HS-5 (cell line): ENCODE results near the gene RSPH10B.
"Not testable (repeated sequence)": the region's sequence is repeated elsewhere in the genome, so short reads cannot be mapped to it uniquely, and the experiment has no call there.

Experiments used
- DNase-seq: peaks from one replicate; pipeline ENCODE4 v3.0.0-alpha.2; 2012; ENCODE audit warnings: low read depth

RSPH10B gene

DNA sequence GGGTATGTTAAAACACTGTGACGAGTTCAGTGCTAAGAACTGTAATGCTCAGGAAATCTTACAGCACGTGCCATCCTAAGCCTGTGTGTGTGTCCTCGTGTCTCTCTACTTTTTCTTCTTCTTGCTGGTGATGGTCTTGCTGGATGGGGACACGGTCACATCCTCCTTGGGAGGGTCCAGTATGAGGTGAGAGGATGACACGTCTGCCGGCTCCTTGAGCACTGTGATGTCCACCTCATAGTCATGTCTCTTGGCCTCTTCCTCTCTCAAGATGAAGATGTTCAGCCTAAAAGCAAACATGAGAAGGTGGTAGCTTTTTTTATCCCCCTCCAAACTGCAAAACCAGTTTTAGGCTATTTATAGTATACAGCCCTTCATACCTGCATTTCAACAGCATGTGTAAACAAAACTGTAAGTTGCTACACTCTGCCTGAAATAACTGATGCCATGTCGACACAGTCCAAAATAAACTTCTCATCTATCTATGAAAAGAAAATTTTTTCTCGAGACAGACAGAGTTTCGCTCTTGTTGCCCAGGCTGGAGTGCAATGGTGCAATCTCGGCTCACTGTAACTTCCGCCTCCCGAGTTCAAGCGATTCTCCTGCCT, 44.1 kb downstream of the RSPH10B start:
- not testable (repeated sequence) for DNase-seq

DNA sequence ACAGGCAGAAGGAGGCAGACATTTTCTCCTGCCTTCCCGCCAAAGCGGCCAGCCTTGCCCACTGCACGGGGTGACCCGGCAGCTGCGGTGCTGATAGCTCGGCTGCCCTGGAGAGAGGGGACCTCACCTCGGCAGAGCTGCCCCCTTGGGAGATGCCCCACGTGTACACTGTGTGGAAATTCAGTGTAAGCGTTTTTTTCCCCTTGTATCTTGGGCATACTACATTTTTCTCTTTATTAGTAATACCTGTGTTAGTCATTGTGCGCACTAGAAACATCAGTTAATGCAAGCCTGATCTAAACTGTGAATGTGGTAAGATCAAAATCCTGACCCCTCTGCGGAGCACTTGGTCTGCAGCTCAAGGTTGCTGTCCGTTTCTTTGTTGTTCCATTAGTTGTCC, 45.9 kb downstream of the RSPH10B start:
- not testable (repeated sequence) for DNase-seq

DNA sequence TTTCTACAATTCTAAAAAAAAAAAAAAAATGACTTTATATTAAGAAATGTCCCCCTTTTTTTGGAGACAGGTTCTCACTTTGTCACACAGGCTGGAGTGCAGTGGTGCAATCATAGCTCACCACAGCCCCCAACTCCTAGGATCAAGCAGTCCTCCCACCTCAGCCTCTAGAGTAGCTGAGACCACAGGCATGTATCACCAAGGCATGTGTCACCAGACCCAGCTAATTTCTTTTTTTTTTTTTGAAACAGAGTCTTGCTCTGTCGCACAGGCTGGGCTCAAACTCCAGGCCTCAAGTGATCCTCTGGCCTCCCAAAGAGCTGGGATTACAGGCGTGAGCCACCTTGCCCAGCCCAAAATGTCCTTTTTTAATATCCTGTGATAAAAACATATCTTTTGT, 46.3 kb downstream of the RSPH10B start:
- DNase-seq: not testable (repeated sequence)

DNA sequence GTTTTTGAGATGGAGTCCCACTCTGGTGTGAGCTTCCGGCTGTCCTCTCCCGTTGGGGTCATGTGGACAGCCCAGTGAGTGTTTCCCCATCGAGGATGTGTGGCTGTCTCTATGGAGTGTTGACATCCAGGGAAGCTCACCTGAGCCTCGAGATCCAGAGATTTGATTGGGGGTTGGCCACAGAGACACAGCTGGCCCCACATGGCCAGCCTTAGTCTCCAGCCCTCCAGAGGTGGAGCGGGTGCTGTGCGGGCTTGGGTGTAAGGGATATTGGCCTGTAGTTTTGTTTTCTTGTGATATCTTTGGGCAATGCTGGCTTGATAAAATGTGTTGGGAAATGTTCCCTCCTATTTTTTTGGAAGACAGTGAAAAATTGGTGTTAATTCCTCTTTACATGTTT, 54.0 kb downstream of the RSPH10B start:
- not testable (repeated sequence) for DNase-seq

DNA sequence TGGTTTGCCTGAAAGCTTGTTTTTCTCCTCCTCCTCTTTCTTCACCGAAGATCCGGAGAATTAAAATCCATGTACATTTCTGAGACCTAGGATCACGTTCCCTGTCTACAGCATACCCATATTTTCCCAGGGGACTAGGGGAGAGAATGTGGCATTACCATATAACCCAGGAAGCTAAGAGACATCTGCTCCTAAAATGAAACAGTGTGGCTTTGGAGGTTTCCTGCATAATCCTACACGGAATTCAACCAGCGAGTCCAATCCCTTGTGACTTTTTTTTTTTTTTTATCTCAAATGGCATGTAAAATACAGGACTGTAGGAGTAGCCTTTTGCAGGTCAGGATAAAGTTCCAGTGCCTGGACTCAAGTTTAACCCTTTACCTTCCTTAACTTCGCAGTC, 61.7 kb downstream of the RSPH10B start:
- not testable (repeated sequence) for DNase-seq

DNA sequence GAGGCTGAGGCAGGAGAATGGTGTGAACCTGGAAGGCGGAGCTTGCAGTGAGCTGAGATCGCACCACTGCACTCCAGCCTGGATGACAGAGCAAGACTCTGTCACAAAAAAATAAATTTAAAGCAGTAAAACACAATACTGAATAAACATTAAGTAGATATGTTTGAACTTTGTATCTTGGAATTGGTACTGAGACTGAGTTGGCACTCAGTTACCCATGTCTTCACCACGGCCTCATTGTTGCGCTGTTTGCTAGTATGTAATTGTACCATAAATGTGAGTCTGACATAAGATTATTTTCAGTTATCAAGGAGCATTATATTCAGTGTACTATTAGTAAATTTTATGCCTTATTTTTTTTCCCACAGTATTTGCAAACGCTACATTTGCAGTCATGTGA, 65.8 kb downstream of the RSPH10B start:
- not testable (repeated sequence) for DNase-seq

DNA sequence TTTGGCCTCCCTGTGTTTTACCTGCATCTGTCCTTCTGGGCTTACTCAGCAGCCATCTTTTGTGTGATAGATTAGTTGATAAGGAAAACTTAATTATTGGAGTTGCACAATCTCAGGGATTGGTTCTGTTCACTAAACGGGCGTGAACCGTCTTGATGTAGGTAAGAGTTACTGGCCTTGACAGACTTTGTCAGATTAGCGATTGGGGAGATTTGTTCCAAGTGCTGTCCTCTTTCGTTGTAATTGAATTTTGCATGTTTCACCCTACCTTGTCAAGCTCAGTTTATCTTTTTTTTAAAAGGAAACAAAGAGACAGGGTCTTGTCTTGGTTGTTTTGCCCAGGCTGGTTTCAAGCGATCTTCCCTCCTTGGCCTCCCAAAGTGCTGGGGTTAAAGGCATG, 67.5 kb downstream of the RSPH10B start:
- DNase-seq: not testable (repeated sequence)

DNA sequence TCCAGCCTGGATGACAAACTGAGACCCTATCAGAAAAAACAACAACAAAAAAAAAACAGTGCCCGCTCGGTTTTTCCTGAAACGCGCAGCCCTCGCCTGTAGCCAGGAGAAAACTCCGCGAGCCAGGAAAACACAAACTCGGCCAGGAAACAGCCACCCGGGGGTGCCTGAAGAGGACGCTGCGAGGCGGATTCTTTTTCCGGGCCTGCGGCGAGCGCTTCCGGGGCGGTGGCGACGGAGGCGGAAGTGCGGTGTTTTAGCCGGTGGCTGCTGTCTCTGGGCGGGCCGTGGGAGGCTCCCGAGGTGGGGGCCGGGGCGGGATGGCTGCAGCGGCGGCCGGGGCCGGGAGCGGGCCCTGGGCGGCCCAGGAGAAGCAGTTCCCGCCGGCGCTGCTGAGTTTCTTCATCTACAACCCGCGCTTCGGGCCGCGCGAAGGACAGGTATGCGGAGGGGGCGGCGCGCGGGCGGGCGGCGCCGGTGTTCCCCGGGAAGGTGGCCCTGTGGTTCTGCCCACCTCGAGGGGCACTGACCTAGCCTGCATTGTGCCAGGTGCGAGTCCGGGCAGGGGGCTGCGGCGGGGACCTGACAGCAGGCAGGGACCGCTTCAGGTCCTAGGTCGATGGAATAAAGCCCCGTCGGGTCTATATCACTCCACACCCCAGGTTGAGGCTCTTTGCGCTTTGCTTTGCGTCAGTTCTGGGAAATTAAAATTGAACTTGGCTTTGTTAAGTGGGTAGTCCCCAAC, 71.8 kb downstream of the RSPH10B start, which contains the start of gene CCZ1:
Gene CCZ1 (plus strand): TSS at position 254 of the 745 bp plus-strand sequence. CDS start 67 bp downstream, at position 321.
- peak; percentile 29 for DNase-seq

DNA sequence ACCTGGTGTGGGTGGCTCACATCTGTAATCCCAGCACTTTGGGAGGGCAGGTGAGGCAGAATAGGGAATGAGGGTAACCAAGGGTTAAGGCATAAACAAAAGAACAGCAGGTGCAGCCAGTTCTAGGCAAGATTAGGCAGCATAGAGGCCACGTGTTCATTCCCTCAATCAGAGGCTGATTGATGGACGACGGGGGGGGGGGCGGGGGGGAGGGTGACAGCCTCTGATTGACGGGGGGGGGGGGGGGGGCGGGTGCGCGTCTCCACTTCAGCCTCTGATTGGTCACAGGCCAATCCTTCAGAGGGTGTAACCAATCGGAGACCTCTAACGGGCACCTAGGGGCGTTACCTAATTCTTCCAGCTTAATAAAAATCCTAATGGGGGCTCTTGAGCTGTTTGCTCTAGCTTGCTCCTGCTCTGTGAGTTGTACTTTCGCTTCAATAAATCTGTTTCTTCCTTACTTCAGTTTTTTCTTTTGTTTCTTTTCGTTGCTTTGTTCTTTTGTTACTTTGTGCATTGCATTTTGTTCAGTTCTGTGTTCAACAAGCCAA, 73.0 kb downstream of the RSPH10B start:
- DNase-seq: not testable (repeated sequence)

DNA sequence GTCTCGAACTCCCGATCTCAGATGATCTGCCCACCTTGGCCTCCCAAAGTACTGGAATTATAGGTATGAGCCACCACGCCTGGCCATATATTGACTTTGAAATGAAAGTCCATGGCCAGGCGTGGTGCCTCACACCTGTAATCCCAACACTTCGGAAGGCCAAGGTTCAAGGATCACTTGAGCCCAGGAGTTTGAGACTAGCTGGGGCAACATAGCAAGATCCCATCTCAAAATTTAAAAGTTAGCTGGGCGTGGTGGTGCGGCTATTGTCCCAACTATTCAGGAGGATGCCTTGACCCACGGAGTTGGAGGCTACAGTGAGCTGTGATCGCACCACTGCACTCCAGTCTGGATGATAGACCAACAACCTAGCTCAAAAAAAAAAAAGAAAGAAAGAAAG, 78.0 kb downstream of the RSPH10B start:
- no peak for DNase-seq

DNA sequence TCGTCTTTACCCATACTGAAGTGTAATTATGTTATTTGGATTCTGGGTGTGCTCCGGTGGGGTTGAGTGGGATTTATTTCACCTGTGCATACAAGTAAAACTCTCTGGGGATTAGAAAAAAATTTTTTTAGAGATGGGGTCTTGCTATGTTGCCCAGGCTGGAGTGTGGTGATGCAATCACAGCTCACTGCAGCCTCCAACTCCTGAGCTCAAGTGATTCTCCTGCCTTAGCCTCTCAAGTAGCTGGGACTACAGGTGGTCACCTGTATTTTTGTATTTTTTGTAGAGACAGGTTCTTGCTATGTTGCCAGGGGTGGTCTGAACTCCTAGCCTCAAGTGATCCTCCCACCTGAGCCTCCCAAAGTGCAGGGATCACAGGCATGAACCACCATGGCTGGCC, 80.2 kb downstream of the RSPH10B start:
- not testable (repeated sequence) for DNase-seq

DNA sequence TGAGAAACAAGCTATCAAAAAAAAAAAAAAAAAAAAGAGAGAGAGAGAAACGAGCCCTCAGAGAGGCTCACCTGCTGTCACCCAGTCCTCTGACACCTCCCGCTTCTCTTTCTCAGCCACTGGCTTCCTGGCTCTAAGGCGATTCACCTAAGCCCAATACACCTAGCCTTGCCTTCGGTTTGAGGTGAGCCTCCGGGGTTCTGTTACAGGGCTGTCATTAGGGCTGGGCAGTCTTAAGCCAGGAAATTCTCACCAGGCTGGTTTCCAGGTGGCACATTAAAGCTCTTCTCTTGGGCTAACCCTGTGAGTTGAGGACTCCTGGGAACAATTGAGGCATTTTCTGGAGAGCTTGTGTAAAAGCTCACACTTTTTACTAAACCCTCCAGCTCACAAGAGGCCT, 82.5 kb downstream of the RSPH10B start:
- DNase-seq: not testable (repeated sequence)

DNA sequence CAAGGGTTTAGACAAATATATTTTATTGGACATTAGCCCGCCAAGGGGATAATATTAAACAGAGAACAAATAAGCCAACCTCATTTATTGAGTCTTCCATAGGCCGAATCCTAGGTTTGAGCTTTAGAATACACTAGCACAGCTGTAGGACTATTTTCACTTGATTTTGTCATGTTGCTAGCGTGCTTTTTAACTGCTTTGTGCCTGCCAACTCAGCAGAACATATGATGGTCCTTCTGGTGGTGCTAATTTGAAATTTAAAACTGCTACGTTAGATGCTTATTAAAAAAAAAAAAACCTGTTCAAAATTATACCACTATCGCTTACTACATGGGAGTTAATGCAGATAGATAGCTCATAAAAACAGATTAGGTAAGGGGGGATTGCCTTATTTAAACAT, 86.1 kb downstream of the RSPH10B start:
- DNase-seq: not testable (repeated sequence)

DNA sequence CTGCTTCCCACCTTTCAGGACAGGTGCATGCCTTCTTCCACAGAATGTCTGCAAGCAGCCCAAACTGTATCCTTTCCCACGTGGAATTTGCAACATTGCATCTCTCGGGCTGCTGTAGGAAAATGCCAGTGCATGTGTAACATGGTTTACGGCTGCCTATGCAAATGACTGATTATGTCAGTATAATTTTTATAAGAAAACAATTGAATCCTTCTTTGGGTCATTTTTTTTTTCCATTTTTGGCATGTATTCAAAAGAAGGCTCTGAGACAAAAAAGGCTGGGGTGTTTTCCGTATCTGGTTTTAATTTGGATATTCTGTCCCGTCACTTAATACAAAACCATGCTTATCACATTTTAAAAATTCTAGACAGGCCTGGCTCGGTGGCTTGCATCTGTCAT, 90.4 kb downstream of the RSPH10B start:
- not testable (repeated sequence) for DNase-seq

DNA sequence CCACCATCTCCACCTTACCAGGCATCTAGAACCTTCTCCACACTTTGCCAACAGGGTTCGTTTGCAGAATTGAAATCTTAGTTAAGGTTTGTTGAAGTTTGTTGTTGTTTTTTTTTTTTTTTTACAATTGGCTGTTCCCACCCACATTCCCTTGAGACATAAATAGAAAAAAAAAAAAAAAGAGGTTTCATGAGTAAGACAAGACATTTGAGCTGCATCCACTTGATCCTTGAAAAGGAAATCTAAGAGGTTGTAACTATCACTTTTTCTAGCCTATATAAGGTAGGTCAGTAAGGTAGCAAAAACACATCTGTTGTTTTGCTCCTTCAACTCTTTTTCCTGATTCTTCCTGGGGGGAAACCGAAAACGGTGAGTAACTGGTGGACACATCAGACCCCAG, 90.9 kb downstream of the RSPH10B start:
- not testable (repeated sequence) for DNase-seq
